K562 (cell line): ENCODE data around the gene ANO10. TPM values are rescaled to one million over a fixed set of nuclear protein-coding genes. Genes with fewer than 3 reads are reported as not detected.

Source experiments
- ATAC-seq: fragments of 200-7000 bp; cut with Tn5 transposase; 3 replicates; pipeline ENCODE4 v1.9.1; 2020; ENCODE audit warnings: moderate library complexity
- BruUV-seq: library from RNA; stranded (reverse); fragments of 400-500 nt; replicated peaks from 2 replicates; lab custom pipeline; 2021; lab: Mats Ljungman, UMichigan
- CTCF ChIA-PET: fragments of 300-600 bp; formaldehyde crosslinking; extraction: SDS; loops from one replicate; lab custom pipeline; 2021; ENCODE audit warnings: low intra/inter-chr PET ratio; lab: Yijun Ruan, JAX
- POLR2A ChIA-PET: fragments of 300-600, 350-650 bp; sonication (Branson Sonifier 250); formaldehyde crosslinking; extraction: SDS; loops from one replicate; lab custom pipeline; 2021; ENCODE audit warnings: antibody characterized with exemption, inconsistent platforms; lab: Yijun Ruan, JAX
- DNase-seq, 4 experiments: peaks; one replicate each; pipeline versions ENCODE4 v3.0.0 to v3.0.0-alpha.2; 2011 to 2018; ENCODE audit warnings: low spot score in 3 of 4, mixed read lengths in 3 of 4; ENCODE audit errors: extremely low read depth in 1 of 4
- FAIRE-seq: peaks from 2 replicates; lab custom pipeline; 2011; peaks lifted over from hg19 to GRCh38; lab: Jason Lieb, UNC
- H2AFZ ChIP-seq: 2 replicates; pipeline ENCODE4 v1.6.0; 2011; ENCODE audit warnings: low read depth, low read length, control low read depth, inconsistent platforms
- H3K27ac ChIP-seq: fragments of 200-600 bp; 3 replicates; pipeline ENCODE4 v1.8.0; 2011; ENCODE audit warnings: low read depth, mild to moderate bottlenecking, control low read depth, inconsistent platforms, low read length, moderate library complexity, mixed read lengths; ENCODE audit errors: extremely low read depth
- H3K27me3 ChIP-seq, 2 experiments: fragments of 300-600 bp in 1 of 2; 2 replicates in 1 of 2; 3 replicates in 1 of 2; pipeline versions ENCODE4 v1.6.0 to v1.8.0; 2011; ENCODE audit warnings: inconsistent platforms in 2 of 2, low read length in 2 of 2, mild to moderate bottlenecking in 1 of 2, mixed read lengths in 1 of 2, moderate library complexity in 1 of 2; ENCODE audit not compliant: control insufficient read depth in 2 of 2, insufficient read depth in 2 of 2
- H3K36me3 ChIP-seq: fragments of 300-600 bp; 3 replicates; pipeline ENCODE4 v1.8.0; 2011; ENCODE audit warnings: mild to moderate bottlenecking, low read length, inconsistent platforms; ENCODE audit not compliant: control insufficient read depth, insufficient read depth
- H3K4me1 ChIP-seq, 2 experiments: fragments of 200-600 bp in 1 of 2; replicated peaks in 1 of 2; 2 replicates in 1 of 2; 3 replicates in 1 of 2; pipeline versions ENCODE4 v1.5.1 to v1.8.0; 2011; ENCODE audit warnings: inconsistent platforms in 2 of 2, low read length in 2 of 2, mild to moderate bottlenecking in 1 of 2, mixed read lengths in 1 of 2, moderate library complexity in 1 of 2; ENCODE audit not compliant: control insufficient read depth in 2 of 2, insufficient read depth in 2 of 2
- H3K4me2 ChIP-seq: 2 replicates; pipeline ENCODE4 v1.6.1; 2011; ENCODE audit warnings: low read length, control low read depth, inconsistent platforms, mixed read lengths; ENCODE audit not compliant: insufficient read depth
- H3K4me3 ChIP-seq: fragments of 200-600 bp; sonication (generic), shearing (Covaris generic); 2 replicates; pipeline ENCODE4 v1.5.1; 2016; ENCODE audit warnings: control low read depth, inconsistent platforms
- H3K79me2 ChIP-seq: fragments of 200-600 bp; 3 replicates; pipeline ENCODE4 v1.8.0; 2011; ENCODE audit warnings: low read length, inconsistent platforms; ENCODE audit not compliant: control insufficient read depth, insufficient read depth
- H3K9ac ChIP-seq, 2 experiments: 2 replicates each; pipeline versions ENCODE4 v1.6.0 to v1.6.1; 2011; ENCODE audit warnings: low read depth in 2 of 2, low read length in 2 of 2, control low read depth in 1 of 2, inconsistent platforms in 1 of 2, mild to moderate bottlenecking in 1 of 2, mixed read lengths in 1 of 2; ENCODE audit not compliant: insufficient read depth in 1 of 2
- H3K9me1 ChIP-seq: one replicate; pipeline ENCODE4 v1.6.0; 2011; ENCODE audit warnings: inconsistent platforms, mild to moderate bottlenecking, low read length, moderate library complexity; ENCODE audit not compliant: control insufficient read depth, insufficient read depth
- H3K9me3 ChIP-seq: replicated peaks from 2 replicates; pipeline ENCODE4 v1.5.1; 2011; ENCODE audit warnings: low read depth, low read length, inconsistent platforms; ENCODE audit not compliant: control insufficient read depth, insufficient read depth
- H4K20me1 ChIP-seq: replicated peaks from 2 replicates; pipeline ENCODE4 v1.6.1; 2011; ENCODE audit warnings: low read length, inconsistent platforms, mixed read lengths; ENCODE audit not compliant: control insufficient read depth, insufficient read depth
- BRD4 ChIP-seq: fragments of 200-600 bp; sonication (generic); IDR thresholded peaks from 2 replicates; pipeline ENCODE4 v1.6.1; 2017; ENCODE audit warnings: inconsistent platforms
- CCNT2 ChIP-seq: IDR thresholded peaks from 2 replicates; pipeline ENCODE4 v1.6.1; 2011; ENCODE audit warnings: borderline replicate concordance, low read depth, mild to moderate bottlenecking, moderate library complexity, mixed read lengths, low read length; ENCODE audit not compliant: insufficient read length; ENCODE audit errors: extremely low read depth
- CEBPB ChIP-seq: fragments of 450-650 bp; IDR thresholded peaks from 2 replicates; pipeline ENCODE4 v1.6.1; 2016; ENCODE audit warnings: missing genetic modification characterization, missing compliant biosample characterization
- NFRKB ChIP-seq: fragments of 450-650 bp; IDR thresholded peaks from 2 replicates; pipeline ENCODE4 v1.6.1; 2016; ENCODE audit warnings: low read depth
- NFXL1 ChIP-seq: fragments of 450-650 bp; formaldehyde crosslinking; IDR thresholded peaks from 2 replicates; pipeline ENCODE4 v1.4.0; 2021; ENCODE audit warnings: mild to moderate bottlenecking
- PHF20 ChIP-seq: fragments of 450-650 bp; IDR thresholded peaks from 2 replicates; pipeline ENCODE4 v1.6.1; 2018; ENCODE audit not compliant: partially characterized antibody
- RUNX1 ChIP-seq: sonication (generic); IDR thresholded peaks from 2 replicates; pipeline ENCODE4 v1.6.1; 2016; ENCODE audit warnings: antibody characterized with exemption, low read depth
- SREBF2 ChIP-seq: sonication (generic); formaldehyde crosslinking; IDR thresholded peaks from 2 replicates; pipeline ENCODE4 v1.4.0; 2020; ENCODE audit warnings: mild to moderate bottlenecking, missing genetic modification reagents
- SRF ChIP-seq, 2 experiments: fragments of 250-450, 450-650 bp in 1 of 2; sonication (Bioruptor Pico) in 1 of 2; sonication (generic) in 1 of 2; formaldehyde crosslinking; IDR thresholded peaks; 2 replicates each; pipeline versions ENCODE4 v1.5.0 to v1.5.1; 2020 to 2022; ENCODE audit warnings: mild to moderate bottlenecking in 1 of 2, missing genetic modification reagents in 1 of 2
- ZNF586 ChIP-seq: fragments of 450-650 bp; formaldehyde crosslinking; conservative IDR thresholded peaks from 2 replicates; pipeline ENCODE4 v1.4.0; 2020; ENCODE audit warnings: mild to moderate bottlenecking, moderate library complexity
- WGBS: fragments of 100-300 bp; shearing (Covaris generic); methylation state at CpG from one replicate; pipeline ENCODE4 v1.1.6; 2016; ENCODE audit warnings: low coverage, mixed read lengths; ENCODE audit not compliant: insufficient coverage; ENCODE audit errors: missing lambda C conversion rate; 5-methylcytosine and 5-hydroxymethylcytosine counted together
- in situ Hi-C: fragments of 300-500 bp; cut with MboI; formaldehyde crosslinking; loops from 4 replicates; pipeline ENCODE4 v1.15.0; 2018; ENCODE audit warnings: inconsistent platforms, mixed read lengths
- intact Hi-C: fragments of 100-400 bp; cut with micrococcal nuclease; formaldehyde crosslinking; loops from 2 replicates; pipeline ENCODE4 v1.14.2; 2022
- polyA plus RNA-seq, 8 experiments: library from polyadenylated mRNA; depleted of rRNA in 4 of 8; stranded (reverse) in 5 of 8; unstranded in 3 of 8; fragments of >200 nt; fragmentation: Nextera tagmentation in 2 of 8; fragmentation: Illumina TruSeq in 1 of 8; extraction: Ambion mirVana in 2 of 8; extraction: Trizol in 1 of 8; gene quantifications; 2 replicates each; pipeline versions ENCODE4 v1.2.1 to v1.2.3, GENCODE V29; 2011 to 2014; ENCODE audit warnings: inconsistent platforms in 1 of 8, missing spikeins in 1 of 8
- total RNA-seq, 7 experiments: library from RNA; depleted of rRNA in 6 of 7; stranded (reverse); fragments of >200 nt in 6 of 7; fragmentation: Illumina TruSeq in 2 of 7; extraction: Trizol in 2 of 7; gene quantifications; 2 replicates each; pipeline versions ENCODE4 v1.2.1 to v1.2.3, GENCODE V29; 2011 to 2021; ENCODE audit warnings: low replicate concordance in 1 of 7
- TF ChIP-seq, protein P1 (sequence below): fragments of 250-450 bp; sonication (Bioruptor Pico); IDR thresholded peaks from 2 replicates; pipeline ENCODE4 v1.8.0; 2022; ENCODE audit warnings: inconsistent platforms
- TF ChIP-seq, protein P2 (sequence below): fragments of 450-650 bp; formaldehyde crosslinking; IDR thresholded peaks from 2 replicates; pipeline ENCODE4 v1.4.0; 2020; ENCODE audit warnings: mild to moderate bottlenecking, moderate library complexity
- TF ChIP-seq, protein P3 (sequence below): sonication (generic); formaldehyde crosslinking; IDR thresholded peaks from 2 replicates; pipeline ENCODE4 v1.8.0; 2022; ENCODE audit warnings: missing genetic modification reagents, mild to moderate bottlenecking, borderline replicate concordance
- TF ChIP-seq, protein P4 (sequence below), 2 experiments: IDR thresholded peaks; 2 replicates each; pipeline ENCODE4 v1.6.1; 2012; ENCODE audit warnings: improper control_type of control experiment in 2 of 2, low read depth in 2 of 2, low read length in 2 of 2, borderline replicate concordance in 1 of 2

Gene ANO10
- total and polyA plus RNA-seq, 9 of the 15 experiments (the other 6 are each of a cell fraction or from before 2014, with no cell fraction given) = 6.4 to 46.0 (median 32.3) TPM

DNA sequence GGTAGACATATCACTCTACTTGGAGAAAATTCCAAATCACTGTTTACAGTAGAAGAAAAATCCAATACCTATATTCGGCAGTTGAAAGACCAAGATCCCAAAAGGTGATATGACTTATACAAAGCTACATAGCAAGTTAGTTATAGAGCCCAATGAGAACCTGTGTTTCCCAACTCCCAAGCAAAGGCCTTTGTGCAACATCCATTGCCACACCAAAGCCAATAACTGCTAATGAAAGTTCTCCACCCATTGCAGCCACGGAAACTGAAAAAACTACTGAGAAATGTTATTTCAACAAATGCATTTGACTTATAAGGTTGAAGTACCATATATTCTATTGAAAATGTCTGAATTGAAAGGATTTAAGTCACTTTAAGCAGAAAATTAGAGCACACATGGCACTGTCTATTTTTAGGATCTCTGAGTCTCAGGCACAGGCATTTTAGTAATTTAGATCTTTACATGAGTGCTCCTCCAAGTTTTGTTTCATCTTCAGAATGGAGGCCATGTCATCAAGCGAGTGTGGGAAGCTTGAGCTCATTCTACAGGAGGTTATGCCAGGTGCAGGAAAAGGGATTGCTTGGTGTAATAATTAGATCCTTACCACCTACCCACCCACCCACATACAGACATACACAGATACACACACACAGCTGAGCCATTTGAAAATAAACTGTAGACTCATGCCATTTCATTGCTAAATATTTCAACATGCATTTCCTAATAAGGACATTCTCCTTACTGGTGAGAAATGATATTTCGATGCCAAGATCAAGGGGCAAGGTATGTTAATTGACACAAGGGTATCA is 19.7 kb upstream of the ANO10 start:
- no peaks in the 10 kb centered on the region for H3K9me3 ChIP-seq
- 59% methylated on average over 4 of the region's 4 CpGs for WGBS
- in situ Hi-C loops (no loop called here), intact Hi-C loops (no loop called here)
- DNase-seq (no peak), ATAC-seq (no peak), FAIRE-seq (no peak)
- peaks cover 10 to 34% of the 10 kb centered on the region in 2 experiments; a peak in 4 of 5 replicates for H3K4me1 ChIP-seq
- no TSS peak for BruUV-seq
- H3K9me1 ChIP-seq = no peaks in the 10 kb centered on the region
- H3K79me2 ChIP-seq = no peaks in the 10 kb centered on the region
- H2AFZ ChIP-seq = peak overlapping the region; percentile 46
- H3K27me3 ChIP-seq = no peaks in the 10 kb centered on the region
- ChIA-PET CTCF (no interaction called here), POLR2A (interaction anchor here (0.8 kb wide), 1 partner anchor 30 kb away, joined by 3 read pairs; no protein-coding TSS in a partner anchor)
- no peak overlapping the region for H3K4me2 ChIP-seq
- H3K27ac ChIP-seq = no peak overlapping the region; the same call in 2 of the 3 replicates
- no peak overlapping the region for H3K9ac ChIP-seq
- H4K20me1 ChIP-seq = no peaks in the 10 kb centered on the region
- H3K4me3 ChIP-seq = no peak overlapping the region
- H3K36me3 ChIP-seq = no peaks in the 10 kb centered on the region
- TF ChIP-seq, protein P1, sequence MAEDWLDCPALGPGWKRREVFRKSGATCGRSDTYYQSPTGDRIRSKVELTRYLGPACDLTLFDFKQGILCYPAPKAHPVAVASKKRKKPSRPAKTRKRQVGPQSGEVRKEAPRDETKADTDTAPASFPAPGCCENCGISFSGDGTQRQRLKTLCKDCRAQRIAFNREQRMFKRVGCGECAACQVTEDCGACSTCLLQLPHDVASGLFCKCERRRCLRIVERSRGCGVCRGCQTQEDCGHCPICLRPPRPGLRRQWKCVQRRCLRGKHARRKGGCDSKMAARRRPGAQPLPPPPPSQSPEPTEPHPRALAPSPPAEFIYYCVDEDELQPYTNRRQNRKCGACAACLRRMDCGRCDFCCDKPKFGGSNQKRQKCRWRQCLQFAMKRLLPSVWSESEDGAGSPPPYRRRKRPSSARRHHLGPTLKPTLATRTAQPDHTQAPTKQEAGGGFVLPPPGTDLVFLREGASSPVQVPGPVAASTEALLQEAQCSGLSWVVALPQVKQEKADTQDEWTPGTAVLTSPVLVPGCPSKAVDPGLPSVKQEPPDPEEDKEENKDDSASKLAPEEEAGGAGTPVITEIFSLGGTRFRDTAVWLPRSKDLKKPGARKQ (CRISPR knock-in tag) = no peak
- TF ChIP-seq PHF20 = no peak
- TF ChIP-seq RUNX1 = no peak
- TF ChIP-seq CCNT2 = no peak
- TF ChIP-seq, protein P2, sequence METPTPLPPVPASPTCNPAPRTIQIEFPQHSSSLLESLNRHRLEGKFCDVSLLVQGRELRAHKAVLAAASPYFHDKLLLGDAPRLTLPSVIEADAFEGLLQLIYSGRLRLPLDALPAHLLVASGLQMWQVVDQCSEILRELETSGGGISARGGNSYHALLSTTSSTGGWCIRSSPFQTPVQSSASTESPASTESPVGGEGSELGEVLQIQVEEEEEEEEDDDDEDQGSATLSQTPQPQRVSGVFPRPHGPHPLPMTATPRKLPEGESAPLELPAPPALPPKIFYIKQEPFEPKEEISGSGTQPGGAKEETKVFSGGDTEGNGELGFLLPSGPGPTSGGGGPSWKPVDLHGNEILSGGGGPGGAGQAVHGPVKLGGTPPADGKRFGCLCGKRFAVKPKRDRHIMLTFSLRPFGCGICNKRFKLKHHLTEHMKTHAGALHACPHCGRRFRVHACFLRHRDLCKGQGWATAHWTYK (CRISPR knock-in tag) = no peak
- peak; percentile 68; the same call in 1 of the 2 replicates for TF ChIP-seq NFXL1 (CRISPR knock-in tag)
- TF ChIP-seq SREBF2 (CRISPR knock-in tag) = no peak
- TF ChIP-seq SRF (CRISPR knock-in tag; IDR thresholded peaks at IDR 0.05) = peak in 1 of 2 experiments; percentile 87; a peak in 2 of 4 replicates
- no peak for TF ChIP-seq NFRKB
- no peak for TF ChIP-seq ZNF586
- TF ChIP-seq, protein P3, sequence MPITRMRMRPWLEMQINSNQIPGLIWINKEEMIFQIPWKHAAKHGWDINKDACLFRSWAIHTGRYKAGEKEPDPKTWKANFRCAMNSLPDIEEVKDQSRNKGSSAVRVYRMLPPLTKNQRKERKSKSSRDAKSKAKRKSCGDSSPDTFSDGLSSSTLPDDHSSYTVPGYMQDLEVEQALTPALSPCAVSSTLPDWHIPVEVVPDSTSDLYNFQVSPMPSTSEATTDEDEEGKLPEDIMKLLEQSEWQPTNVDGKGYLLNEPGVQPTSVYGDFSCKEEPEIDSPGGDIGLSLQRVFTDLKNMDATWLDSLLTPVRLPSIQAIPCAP = no peak
- TF ChIP-seq, protein P4, sequence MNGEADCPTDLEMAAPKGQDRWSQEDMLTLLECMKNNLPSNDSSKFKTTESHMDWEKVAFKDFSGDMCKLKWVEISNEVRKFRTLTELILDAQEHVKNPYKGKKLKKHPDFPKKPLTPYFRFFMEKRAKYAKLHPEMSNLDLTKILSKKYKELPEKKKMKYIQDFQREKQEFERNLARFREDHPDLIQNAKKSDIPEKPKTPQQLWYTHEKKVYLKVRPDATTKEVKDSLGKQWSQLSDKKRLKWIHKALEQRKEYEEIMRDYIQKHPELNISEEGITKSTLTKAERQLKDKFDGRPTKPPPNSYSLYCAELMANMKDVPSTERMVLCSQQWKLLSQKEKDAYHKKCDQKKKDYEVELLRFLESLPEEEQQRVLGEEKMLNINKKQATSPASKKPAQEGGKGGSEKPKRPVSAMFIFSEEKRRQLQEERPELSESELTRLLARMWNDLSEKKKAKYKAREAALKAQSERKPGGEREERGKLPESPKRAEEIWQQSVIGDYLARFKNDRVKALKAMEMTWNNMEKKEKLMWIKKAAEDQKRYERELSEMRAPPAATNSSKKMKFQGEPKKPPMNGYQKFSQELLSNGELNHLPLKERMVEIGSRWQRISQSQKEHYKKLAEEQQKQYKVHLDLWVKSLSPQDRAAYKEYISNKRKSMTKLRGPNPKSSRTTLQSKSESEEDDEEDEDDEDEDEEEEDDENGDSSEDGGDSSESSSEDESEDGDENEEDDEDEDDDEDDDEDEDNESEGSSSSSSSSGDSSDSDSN (IDR thresholded peaks at IDR 0.05; ENCODE audit: borderline replicate concordance in 1 of 2, low read depth in 2 of 2, low read length in 2 of 2) = no peak
- 0 out of 2 replicates have a peak, but pooled peaks have one; percentile 34 for TF ChIP-seq CEBPB
- TF ChIP-seq BRD4 = no peak
